Uterus (tissue), 4 donors: ENCODE data around the gene PAK1. TPM values are rescaled to one million over a fixed set of nuclear protein-coding genes. Genes with fewer than 3 reads are reported as not detected.

Experiments
- DNase-seq, 2 donors: peaks; one replicate each; pipeline ENCODE4 v3.0.0-alpha.2; 2019 to 2020
- H3K27ac ChIP-seq, 2 donors: fragments of 200-600 bp; sonication (generic); 1 replicate in 1 of 2; 2 replicates in 1 of 2; pipeline ENCODE4 v1.5.1; 2016 to 2018
- H3K27me3 ChIP-seq, 2 donors: fragments of 200-600 bp; sonication (generic); one replicate each; pipeline ENCODE4 v1.5.1; 2018 to 2019; ENCODE audit warnings: control low read depth in 1 of 2
- H3K36me3 ChIP-seq, 2 donors: fragments of 200-600 bp; sonication (generic); one replicate each; pipeline ENCODE4 v1.5.1; 2019; ENCODE audit warnings: control low read depth in 1 of 2
- H3K4me1 ChIP-seq, 2 donors: fragments of 200-600 bp; sonication (generic); one replicate each; pipeline ENCODE4 v1.5.1; 2018 to 2019; ENCODE audit warnings: control low read depth in 1 of 2
- H3K4me3 ChIP-seq, 2 donors: fragments of 200-600 bp; sonication (generic); 1 replicate in 1 of 2; 2 replicates in 1 of 2; pipeline ENCODE4 v1.5.1; 2018 to 2019; ENCODE audit warnings: mild to moderate bottlenecking in 1 of 2
- H3K9me3 ChIP-seq, 2 donors: fragments of 200-600 bp; sonication (generic); one replicate each; pipeline ENCODE4 v1.5.1; 2019; ENCODE audit warnings: control low read depth in 1 of 2
- POLR2A ChIP-seq, 2 donors: fragments of 450-650 bp; IDR thresholded peaks; one replicate each; pipeline ENCODE4 v1.6.1; 2016; ENCODE audit warnings: antibody characterized with exemption in 2 of 2, mild to moderate bottlenecking in 1 of 2, moderate library complexity in 1 of 2
- intact Hi-C: fragments of 100-400 bp; cut with DNase I; formaldehyde crosslinking; loops from one replicate; pipeline ENCODE4 v1.15.1; 2023; ENCODE audit warnings: low total_unique reads
- total RNA-seq, 4 donors: library from RNA; depleted of rRNA in 3 of 4; stranded (reverse); fragments of >200 nt in 3 of 4; gene quantifications; one replicate each; pipeline versions ENCODE4 v1.1.0 to v1.2.4, GENCODE V29; 2014 to 2023
- TF ChIP-seq, protein P1 (sequence below), 4 experiments: fragments of 200-600 bp in 2 of 4; fragments of 450-650 bp in 2 of 4; sonication (generic) in 2 of 4; IDR thresholded peaks; one replicate each; pipeline ENCODE4 v1.5.1; 2016 to 2019; ENCODE audit warnings: antibody characterized with exemption in 4 of 4, mild to moderate bottlenecking in 2 of 4, moderate library complexity in 1 of 4
- donor health status: DM: yes; HTN: yes; CAD: no.

Gene PAK1
- total RNA-seq, 4 donors from 2014 or later, result 17.4 to 55.2 (median 35.7) TPM

DNA sequence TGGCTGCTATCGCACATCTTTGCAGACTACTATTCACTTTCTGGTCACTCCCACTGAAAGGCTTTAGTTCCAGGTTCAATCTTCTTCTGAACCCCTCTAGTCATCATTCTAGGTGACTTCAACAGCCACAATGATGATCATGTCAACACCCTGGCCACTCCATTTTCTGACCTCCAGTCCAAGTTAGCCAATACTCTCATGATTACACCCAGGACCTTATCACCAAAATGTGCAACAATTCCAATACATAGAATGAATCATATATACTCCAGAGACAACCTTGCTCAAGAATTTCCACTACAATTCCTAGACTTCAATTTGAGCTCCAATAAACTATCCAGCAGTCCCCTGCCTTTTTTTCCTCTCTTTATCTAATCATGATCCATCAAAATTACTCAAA is 70.7 kb downstream of the PAK1 start:
- intact Hi-C loops, result no loop called here
- Histone ChIP-seq H3K9me3 (no peaks in the 10 kb centered on the region), H3K27ac (no peak overlapping the region), H3K4me1 (peaks cover 3 to 5% of the 10 kb centered on the region in 2 donors), H3K4me3 (no peak overlapping the region), H3K36me3 (no peaks in the 10 kb centered on the region), H3K27me3 (no peaks in the 10 kb centered on the region)
- no peak for TF ChIP-seq POLR2A (IDR thresholded peaks at IDR 0.05)
- TF ChIP-seq, protein P1, sequence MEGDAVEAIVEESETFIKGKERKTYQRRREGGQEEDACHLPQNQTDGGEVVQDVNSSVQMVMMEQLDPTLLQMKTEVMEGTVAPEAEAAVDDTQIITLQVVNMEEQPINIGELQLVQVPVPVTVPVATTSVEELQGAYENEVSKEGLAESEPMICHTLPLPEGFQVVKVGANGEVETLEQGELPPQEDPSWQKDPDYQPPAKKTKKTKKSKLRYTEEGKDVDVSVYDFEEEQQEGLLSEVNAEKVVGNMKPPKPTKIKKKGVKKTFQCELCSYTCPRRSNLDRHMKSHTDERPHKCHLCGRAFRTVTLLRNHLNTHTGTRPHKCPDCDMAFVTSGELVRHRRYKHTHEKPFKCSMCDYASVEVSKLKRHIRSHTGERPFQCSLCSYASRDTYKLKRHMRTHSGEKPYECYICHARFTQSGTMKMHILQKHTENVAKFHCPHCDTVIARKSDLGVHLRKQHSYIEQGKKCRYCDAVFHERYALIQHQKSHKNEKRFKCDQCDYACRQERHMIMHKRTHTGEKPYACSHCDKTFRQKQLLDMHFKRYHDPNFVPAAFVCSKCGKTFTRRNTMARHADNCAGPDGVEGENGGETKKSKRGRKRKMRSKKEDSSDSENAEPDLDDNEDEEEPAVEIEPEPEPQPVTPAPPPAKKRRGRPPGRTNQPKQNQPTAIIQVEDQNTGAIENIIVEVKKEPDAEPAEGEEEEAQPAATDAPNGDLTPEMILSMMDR (IDR thresholded peaks at IDR 0.05), result no peak
- no peak for DNase-seq

DNA sequence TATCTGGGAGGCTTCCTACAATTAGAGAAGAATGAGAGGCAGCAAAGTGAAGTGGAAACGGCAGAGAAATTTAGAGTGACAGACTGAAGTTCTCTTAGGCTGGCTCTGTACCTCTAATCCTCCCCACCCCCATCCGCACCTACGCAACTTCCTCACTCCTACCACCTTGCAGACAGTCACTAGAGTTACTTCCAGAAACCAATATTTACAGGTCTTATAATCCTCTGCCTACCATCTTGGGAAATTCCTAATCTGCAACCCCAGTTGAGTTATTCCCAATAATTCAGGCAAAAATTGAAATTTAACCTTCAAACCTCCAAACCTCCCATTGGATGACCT is 71.7 kb downstream of the PAK1 start:
- intact Hi-C loops, result no loop called here
- H3K4me3 ChIP-seq, result no peak overlapping the region
- no peaks in the 10 kb centered on the region for H3K4me1 ChIP-seq
- no peaks in the 10 kb centered on the region for H3K36me3 ChIP-seq
- no peak for TF ChIP-seq POLR2A (IDR thresholded peaks at IDR 0.05)
- TF ChIP-seq, protein P1 (IDR thresholded peaks at IDR 0.05), result no peak
- H3K9me3 ChIP-seq, result no peaks in the 10 kb centered on the region
- no peaks in the 10 kb centered on the region for H3K27me3 ChIP-seq
- H3K27ac ChIP-seq, result no peak overlapping the region
- no peak for DNase-seq

DNA sequence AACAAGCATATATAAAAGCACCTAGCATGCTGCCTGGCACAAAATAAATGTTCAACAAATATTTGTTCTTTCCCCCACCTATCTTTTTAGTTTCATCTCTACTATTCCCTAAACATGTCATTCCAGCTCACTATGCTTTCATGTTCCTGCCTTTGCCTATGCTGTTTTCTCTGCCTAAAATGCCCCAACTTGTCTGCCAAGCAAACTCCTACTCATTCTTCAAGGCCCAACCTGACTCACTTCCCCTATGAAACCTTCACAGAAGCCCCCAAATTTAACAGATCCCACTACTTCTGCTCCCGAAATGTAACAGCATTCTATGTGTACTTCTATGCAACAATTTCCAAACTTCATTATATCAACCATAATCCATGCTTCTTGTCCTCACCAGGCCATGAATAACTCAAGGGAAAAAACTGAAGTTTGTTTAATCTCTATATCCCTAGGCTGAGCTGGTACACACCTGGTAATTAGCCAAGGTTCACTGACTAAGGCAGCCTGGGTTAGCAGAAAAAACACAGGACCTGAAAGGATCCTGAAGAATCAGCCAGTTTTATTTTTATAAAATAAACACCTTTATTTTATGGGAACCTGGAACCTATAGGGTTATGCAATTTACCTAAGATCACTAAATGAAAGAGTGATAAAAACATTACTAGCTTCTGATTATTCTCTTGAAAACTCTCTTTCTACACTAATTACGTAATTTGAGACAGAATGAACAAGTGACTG is 72.2 kb downstream of the PAK1 start:
- no peaks in the 10 kb centered on the region for H3K4me1 ChIP-seq
- H3K36me3 ChIP-seq, result no peaks in the 10 kb centered on the region
- H3K27me3 ChIP-seq, result no peaks in the 10 kb centered on the region
- no peak for TF ChIP-seq POLR2A (IDR thresholded peaks at IDR 0.05)
- TF ChIP-seq, protein P1 (IDR thresholded peaks at IDR 0.05), result no peak
- H3K4me3 ChIP-seq, result no peak overlapping the region
- intact Hi-C loops, result no loop called here
- H3K27ac ChIP-seq, result no peak overlapping the region
- H3K9me3 ChIP-seq, result no peaks in the 10 kb centered on the region
- no peak for DNase-seq

DNA sequence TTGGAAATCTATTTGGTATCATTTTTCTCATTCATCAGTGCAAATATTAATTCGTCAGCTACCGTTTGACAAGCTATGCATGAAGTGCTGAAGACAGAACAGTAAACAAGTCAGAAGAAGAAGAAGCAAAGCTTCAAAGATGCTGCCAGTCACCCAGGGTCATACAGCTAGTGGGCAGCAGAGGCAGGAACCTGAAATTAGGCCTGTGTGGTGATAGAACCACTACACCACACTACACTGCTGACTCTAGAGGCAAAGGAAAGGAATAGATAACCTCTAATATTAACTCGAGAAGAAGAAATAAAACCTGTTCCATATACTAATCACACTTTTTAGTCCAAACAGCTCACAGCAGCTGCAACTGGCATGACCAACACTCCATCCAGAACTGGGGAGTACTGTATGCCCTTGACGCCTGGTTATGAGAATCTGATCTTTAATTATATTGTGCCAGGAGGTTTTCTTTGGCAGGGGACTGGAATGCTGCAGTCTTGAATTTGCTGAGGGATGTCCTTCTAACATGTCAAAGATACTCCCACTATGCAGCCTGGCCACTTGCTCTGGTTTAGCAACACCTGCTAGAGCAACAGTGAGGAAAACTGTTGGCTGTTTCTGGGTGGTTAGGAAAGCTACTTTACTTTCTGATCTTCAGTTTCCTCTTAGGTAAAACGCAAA is 73.0 kb downstream of the PAK1 start:
- H3K9me3 ChIP-seq, result no peaks in the 10 kb centered on the region
- DNase-seq, result no peak
- H3K4me3 ChIP-seq, result no peak overlapping the region
- no peaks in the 10 kb centered on the region for H3K36me3 ChIP-seq
- no peaks in the 10 kb centered on the region for H3K27me3 ChIP-seq
- intact Hi-C loops, result no loop called here
- no peak overlapping the region for H3K27ac ChIP-seq
- no peaks in the 10 kb centered on the region for H3K4me1 ChIP-seq
- TF ChIP-seq, protein P1 (IDR thresholded peaks at IDR 0.05), result no peak
- TF ChIP-seq POLR2A (IDR thresholded peaks at IDR 0.05), result no peak

- H3K4me3 ChIP-seq, result no peak overlapping the region
- no peaks in the 10 kb centered on the region for H3K36me3 ChIP-seq
- H3K9me3 ChIP-seq, result no peaks in the 10 kb centered on the region
- no peaks in the 10 kb centered on the region for H3K27me3 ChIP-seq
- intact Hi-C loops, result no loop called here
- no peak overlapping the region for H3K27ac ChIP-seq
- TF ChIP-seq, protein P1 (IDR thresholded peaks at IDR 0.05), result no peak
- TF ChIP-seq POLR2A (IDR thresholded peaks at IDR 0.05), result no peak
- DNase-seq, result no peak
- H3K4me1 ChIP-seq, result no peaks in the 10 kb centered on the region
Measured at GRCh38 chr11:77400271-77400670, 73.6 kb downstream of the PAK1 start.
